Tibial nerve (tissue), 4 donors: ENCODE measurements around the gene FER. TPM values are rescaled to one million over a fixed set of nuclear protein-coding genes. Genes with fewer than 3 reads are reported as not detected.

Source experiments
- DNase-seq, 2 donors: peaks; one replicate each; pipeline ENCODE4 v3.0.0-alpha.2; 2019; ENCODE audit warnings: low spot score in 2 of 2
- H3K27ac ChIP-seq, 4 donors: fragments of 200-600 bp; sonication (generic) in 3 of 4; one replicate each; pipeline ENCODE4 v1.5.1; 2017 to 2019; ENCODE audit warnings: mild to moderate bottlenecking in 1 of 4
- H3K27me3 ChIP-seq, 2 donors: fragments of 200-600 bp; sonication (generic) in 1 of 2; one replicate each; pipeline versions ENCODE4 v1.5.1 to v1.6.0; 2017 to 2019
- H3K36me3 ChIP-seq, 3 donors: fragments of 200-600 bp; sonication (generic); one replicate each; pipeline ENCODE4 v1.5.1; 2018 to 2019
- H3K4me1 ChIP-seq, 4 donors: fragments of 200-600 bp; sonication (generic) in 3 of 4; one replicate each; pipeline ENCODE4 v1.5.1; 2017 to 2019
- H3K4me3 ChIP-seq, 4 donors: fragments of 200-600 bp; sonication (generic) in 3 of 4; one replicate each; pipeline ENCODE4 v1.5.1; 2017 to 2019; ENCODE audit warnings: mild to moderate bottlenecking in 1 of 4, moderate library complexity in 1 of 4
- H3K9me3 ChIP-seq, 4 donors: fragments of 200-600 bp; sonication (generic) in 3 of 4; one replicate each; pipeline ENCODE4 v1.5.1; 2017 to 2019
- EP300 ChIP-seq, 2 donors: sonication (generic); formaldehyde crosslinking; IDR thresholded peaks; one replicate each; pipeline ENCODE4 v1.6.1; 2017; ENCODE audit warnings: antibody characterized with exemption in 2 of 2, mild to moderate bottlenecking in 1 of 2
- POLR2A ChIP-seq, 2 donors: fragments of 450-650 bp; IDR thresholded peaks; one replicate each; pipeline ENCODE4 v1.6.1; 2017; ENCODE audit warnings: antibody characterized with exemption in 2 of 2, mild to moderate bottlenecking in 2 of 2, moderate library complexity in 2 of 2
- WGBS, 2 donors: methylation state at CpG; one replicate each; pipeline ENCODE4 v1.1.5; 2018; 5-methylcytosine and 5-hydroxymethylcytosine counted together
- total RNA-seq, 4 donors: library from RNA; depleted of rRNA; stranded (reverse); fragments of >200 nt; gene quantifications; one replicate each; pipeline ENCODE4 v1.1.0, GENCODE V29; 2016
- TF ChIP-seq, protein P1 (sequence below), 5 experiments: fragments of 200-600 bp in 3 of 5; fragments of 450-650 bp in 2 of 5; sonication (generic) in 3 of 5; IDR thresholded peaks; one replicate each; pipeline ENCODE4 v1.5.1; 2016 to 2019; ENCODE audit warnings: antibody characterized with exemption in 5 of 5, mild to moderate bottlenecking in 3 of 5, moderate library complexity in 2 of 5

FER gene
- total RNA-seq, 4 donors from 2014 or later, result 28.5 to 50.9 (median 39.6) TPM

GRCh38 chr5:108911055-108911454 lies 163.4 kb downstream of the FER start:
- WGBS, 2 donors, result 92 to 97% methylated on average over 3 of the region's 3 CpGs
- no peaks in the 10 kb centered on the region for H3K27me3 ChIP-seq
- TF ChIP-seq, protein P1, sequence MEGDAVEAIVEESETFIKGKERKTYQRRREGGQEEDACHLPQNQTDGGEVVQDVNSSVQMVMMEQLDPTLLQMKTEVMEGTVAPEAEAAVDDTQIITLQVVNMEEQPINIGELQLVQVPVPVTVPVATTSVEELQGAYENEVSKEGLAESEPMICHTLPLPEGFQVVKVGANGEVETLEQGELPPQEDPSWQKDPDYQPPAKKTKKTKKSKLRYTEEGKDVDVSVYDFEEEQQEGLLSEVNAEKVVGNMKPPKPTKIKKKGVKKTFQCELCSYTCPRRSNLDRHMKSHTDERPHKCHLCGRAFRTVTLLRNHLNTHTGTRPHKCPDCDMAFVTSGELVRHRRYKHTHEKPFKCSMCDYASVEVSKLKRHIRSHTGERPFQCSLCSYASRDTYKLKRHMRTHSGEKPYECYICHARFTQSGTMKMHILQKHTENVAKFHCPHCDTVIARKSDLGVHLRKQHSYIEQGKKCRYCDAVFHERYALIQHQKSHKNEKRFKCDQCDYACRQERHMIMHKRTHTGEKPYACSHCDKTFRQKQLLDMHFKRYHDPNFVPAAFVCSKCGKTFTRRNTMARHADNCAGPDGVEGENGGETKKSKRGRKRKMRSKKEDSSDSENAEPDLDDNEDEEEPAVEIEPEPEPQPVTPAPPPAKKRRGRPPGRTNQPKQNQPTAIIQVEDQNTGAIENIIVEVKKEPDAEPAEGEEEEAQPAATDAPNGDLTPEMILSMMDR (IDR thresholded peaks at IDR 0.05), result no peak
- no peak for TF ChIP-seq EP300 (IDR thresholded peaks at IDR 0.05)
- TF ChIP-seq POLR2A (IDR thresholded peaks at IDR 0.05), result no peak
- no peak overlapping the region for H3K4me3 ChIP-seq
- peaks cover 0 to 9% (median 0%) of the 10 kb centered on the region in 3 donors for H3K36me3 ChIP-seq
- H3K4me1 ChIP-seq, result no peaks in the 10 kb centered on the region
- H3K9me3 ChIP-seq, result no peaks in the 10 kb centered on the region
- H3K27ac ChIP-seq, result no peak overlapping the region
- no peak for DNase-seq

- DNase-seq, result no peak
- Histone ChIP-seq H3K27me3 (no peaks in the 10 kb centered on the region), H3K4me1 (no peaks in the 10 kb centered on the region), H3K36me3 (no peaks in the 10 kb centered on the region), H3K4me3 (no peak overlapping the region), H3K27ac (no peak overlapping the region), H3K9me3 (no peaks in the 10 kb centered on the region)
- TF ChIP-seq POLR2A (IDR thresholded peaks at IDR 0.05) (no peak), EP300 (IDR thresholded peaks at IDR 0.05) (no peak)
- TF ChIP-seq, protein P1 (IDR thresholded peaks at IDR 0.05), result no peak
These were observed 169.9 kb downstream of the FER start for GRCh38 chr5:108917596-108917995.

- Histone ChIP-seq H3K27ac (no peak overlapping the region), H3K27me3 (no peaks in the 10 kb centered on the region), H3K4me1 (no peaks in the 10 kb centered on the region), H3K9me3 (no peaks in the 10 kb centered on the region), H3K36me3 (no peaks in the 10 kb centered on the region), H3K4me3 (no peak overlapping the region)
- no peak for DNase-seq
- WGBS, 2 donors, result 79 to 87% methylated on average over 2 of the region's 2 CpGs
- no peak for TF ChIP-seq POLR2A (IDR thresholded peaks at IDR 0.05)
- TF ChIP-seq, protein P1 (IDR thresholded peaks at IDR 0.05), result peak in 2 of 5 experiments; percentile 6 to 8
These were observed 172.1 kb downstream of the FER start for GRCh38 chr5:108919591-108920326.

- TF ChIP-seq, protein P1 (IDR thresholded peaks at IDR 0.05), result no peak
- no peak for TF ChIP-seq POLR2A (IDR thresholded peaks at IDR 0.05)
- DNase-seq, result no peak
- Histone ChIP-seq H3K27me3 (no peaks in the 10 kb centered on the region), H3K4me3 (no peak overlapping the region), H3K27ac (no peak overlapping the region), H3K9me3 (no peaks in the 10 kb centered on the region), H3K36me3 (no peaks in the 10 kb centered on the region), H3K4me1 (no peaks in the 10 kb centered on the region)
- 84 to 86% methylated on average over 3 of the region's 3 CpGs for WGBS, 2 donors
These were observed 176.8 kb downstream of the FER start for GRCh38 chr5:108924457-108924961.

GRCh38 chr5:108925073-108925472 lies 177.4 kb downstream of the FER start:
- Histone ChIP-seq H3K27me3 (no peaks in the 10 kb centered on the region), H3K27ac (no peak overlapping the region), H3K9me3 (no peaks in the 10 kb centered on the region), H3K4me1 (no peaks in the 10 kb centered on the region), H3K4me3 (no peak overlapping the region), H3K36me3 (no peaks in the 10 kb centered on the region)
- no peak for DNase-seq
- TF ChIP-seq EP300 (IDR thresholded peaks at IDR 0.05), result no peak
- TF ChIP-seq, protein P1 (IDR thresholded peaks at IDR 0.05), result no peak
- no peak for TF ChIP-seq POLR2A (IDR thresholded peaks at IDR 0.05)
